A549 (cell line): ENCODE data around the gene HAUS5. TPM values are rescaled to one million over a fixed set of nuclear protein-coding genes. Genes with fewer than 3 reads are reported as not detected.

Source experiments
- ATAC-seq, 2 experiments: fragments of 200-7000 bp in 1 of 2; fragments of >200 bp in 1 of 2; cut with Nextera tagmentation in 1 of 2; cut with Tn5 transposase in 1 of 2; 3 replicates each; pipeline versions ENCODE4 v1.8.0 to v1.9.1; 2018 to 2020; ENCODE audit warnings: mild to moderate bottlenecking in 1 of 2, moderate library complexity in 1 of 2
- CTCF ChIA-PET: fragments of 300-600 bp; sonication (Branson Sonifier 250); formaldehyde crosslinking; extraction: SDS; loops from one replicate; lab custom pipeline; 2021; ENCODE audit warnings: antibody characterized with exemption, inconsistent platforms; lab: Yijun Ruan, JAX
- POLR2A ChIA-PET: fragments of 350-600 bp; formaldehyde crosslinking; extraction: SDS; loops from one replicate; lab custom pipeline; 2021; ENCODE audit warnings: antibody characterized with exemption, inconsistent platforms; lab: Yijun Ruan, JAX
- DNase-seq, 2 experiments: peaks; one replicate each; pipeline versions ENCODE4 v3.0.0 to v3.0.0-alpha.2; 2011 to 2016; ENCODE audit warnings: low read depth in 1 of 2, low spot score in 1 of 2
- FAIRE-seq: peaks from 2 replicates; lab custom pipeline; 2011; peaks lifted over from hg19 to GRCh38; lab: Jason Lieb, UNC
- H3K27ac ChIP-seq, 2 experiments: fragments of >200 bp; sonication (Bioruptor Twin); formaldehyde crosslinking; 3 replicates each; pipeline ENCODE4 v1.5.1; 2016 to 2017
- H3K4me1 ChIP-seq: fragments of >200 bp; sonication (Bioruptor Twin); formaldehyde crosslinking; 3 replicates; pipeline ENCODE4 v1.6.1; 2016
- H3K4me2 ChIP-seq: fragments of >200 bp; sonication (Bioruptor Twin); formaldehyde crosslinking; 3 replicates; pipeline ENCODE4 v1.6.1; 2016
- H3K4me3 ChIP-seq: fragments of >200 bp; sonication (Bioruptor Twin); formaldehyde crosslinking; 3 replicates; pipeline ENCODE4 v1.5.1; 2016
- H3K9me3 ChIP-seq: fragments of >200 bp; sonication (Bioruptor Twin); formaldehyde crosslinking; 3 replicates; pipeline ENCODE4 v1.6.1; 2016
- CBX8 ChIP-seq: fragments of 200-600 bp; sonication (generic); IDR thresholded peaks from 2 replicates; pipeline ENCODE4 v1.6.1; 2016
- CHD2 ChIP-seq: fragments of 150-350 bp; IDR thresholded peaks from 2 replicates; pipeline ENCODE4 v1.6.1; 2014; ENCODE audit warnings: low read length; ENCODE audit not compliant: partially characterized antibody
- CHD4 ChIP-seq: fragments of 200-600 bp; sonication (generic); IDR thresholded peaks from 2 replicates; pipeline ENCODE4 v1.6.1; 2016; ENCODE audit warnings: antibody characterized with exemption, mild to moderate bottlenecking, borderline replicate concordance
- FOSL2 ChIP-seq, 2 experiments: fragments of 450-650 bp in 1 of 2; fragments of >200 bp in 1 of 2; sonication (Bioruptor Twin) in 1 of 2; formaldehyde crosslinking; IDR thresholded peaks; 2 replicates each; pipeline versions ENCODE4 v1.5.0 to v1.6.1; 2016 to 2020; ENCODE audit warnings: mild to moderate bottlenecking in 1 of 2, moderate library complexity in 1 of 2
- JUN ChIP-seq, 2 experiments: fragments of >200 bp; sonication (Bioruptor Twin); formaldehyde crosslinking; IDR thresholded peaks; 2 replicates in 1 of 2; 3 replicates in 1 of 2; pipeline ENCODE4 v1.6.1; 2016 to 2017
- JUNB ChIP-seq: fragments of >200 bp; sonication (Bioruptor Twin); formaldehyde crosslinking; IDR thresholded peaks from 2 replicates; pipeline ENCODE4 v1.6.1; 2016
- NFE2L2 ChIP-seq: fragments of 150-350 bp; conservative IDR thresholded peaks from 2 replicates; pipeline ENCODE4 v1.6.1; 2014; ENCODE audit warnings: low read length
- NPAS2 ChIP-seq: fragments of 250-450 bp; sonication (Bioruptor Pico); IDR thresholded peaks from 2 replicates; pipeline ENCODE4 v1.8.0; 2022; ENCODE audit warnings: mild to moderate bottlenecking, moderate library complexity, borderline replicate concordance
- NR3C1 ChIP-seq: fragments of >200 bp; sonication (Bioruptor Twin); formaldehyde crosslinking; IDR thresholded peaks from 3 replicates; pipeline ENCODE4 v1.6.1; 2017
- PHF8 ChIP-seq: fragments of 200-600 bp; sonication (generic); IDR thresholded peaks from 2 replicates; pipeline ENCODE4 v1.6.1; 2016; ENCODE audit warnings: low read depth, mild to moderate bottlenecking, antibody characterized with exemption, moderate library complexity, borderline replicate concordance
- POLR2A ChIP-seq: IDR thresholded peaks from 2 replicates; pipeline ENCODE4 v1.6.1; 2012; ENCODE audit warnings: mild to moderate bottlenecking, low read length
- POLR2AphosphoS2 ChIP-seq: conservative IDR thresholded peaks from 2 replicates; pipeline ENCODE4 v1.6.1; 2012; ENCODE audit warnings: low read length, improper control_type of control experiment, inconsistent platforms
- RCOR1 ChIP-seq: fragments of 150-350 bp; IDR thresholded peaks from 2 replicates; pipeline ENCODE4 v1.6.1; 2014; ENCODE audit warnings: antibody characterized with exemption, low read length, low read depth
- SMC3 ChIP-seq: fragments of >200 bp; sonication (Bioruptor Twin); formaldehyde crosslinking; IDR thresholded peaks from 3 replicates; pipeline ENCODE4 v1.6.1; 2018; ENCODE audit warnings: inconsistent platforms
- SREBF2 ChIP-seq: fragments of 450-650 bp; IDR thresholded peaks from 2 replicates; pipeline ENCODE4 v1.6.1; 2014; ENCODE audit warnings: mild to moderate bottlenecking, moderate library complexity
- TFCP2L1 ChIP-seq: fragments of 250-450 bp; sonication (Bioruptor Pico); IDR thresholded peaks from 2 replicates; pipeline ENCODE4 v1.5.0; 2021; ENCODE audit warnings: mild to moderate bottlenecking
- TP53 ChIP-seq: fragments of 250-450 bp; sonication (Bioruptor Pico); IDR thresholded peaks from 2 replicates; pipeline ENCODE4 v1.5.0; 2021; ENCODE audit warnings: mild to moderate bottlenecking, moderate library complexity
- ZFP36 ChIP-seq: fragments of 450-650 bp; IDR thresholded peaks from 2 replicates; pipeline ENCODE4 v1.6.1; 2014; ENCODE audit warnings: borderline replicate concordance; ENCODE audit not compliant: partially characterized antibody
- ZNF302 ChIP-seq: fragments of 250-450 bp; sonication (Bioruptor Pico); IDR thresholded peaks from 2 replicates; pipeline ENCODE4 v1.9.0; 2021; ENCODE audit warnings: inconsistent platforms, mild to moderate bottlenecking, moderate library complexity
- WGBS: methylation state at CpG from one replicate; pipeline ENCODE4 v1.1.6; 2017; ENCODE audit errors: missing lambda C conversion rate; 5-methylcytosine and 5-hydroxymethylcytosine counted together
- polyA plus RNA-seq, 4 experiments: library from polyadenylated mRNA; depleted of rRNA in 3 of 4; stranded (reverse); fragments of >200 nt; fragmentation: RNase III in 1 of 4; extraction: RNeasy Plus Mini Kit Qiagen cat#74134 plus additional on column Dnase treatment in 1 of 4; gene quantifications; 2 replicates in 3 of 4; 3 replicates in 1 of 4; pipeline ENCODE4 v1.2.3, GENCODE V29; 2011 to 2017
- TF ChIP-seq, protein P1 (sequence below): IDR thresholded peaks from 2 replicates; pipeline ENCODE4 v1.6.1; 2012; ENCODE audit warnings: low read depth, borderline replicate concordance
- TF ChIP-seq, protein P2 (sequence below): fragments of 450-650 bp; IDR thresholded peaks from 2 replicates; pipeline ENCODE4 v1.6.1; 2014; ENCODE audit warnings: antibody characterized with exemption
- TF ChIP-seq, protein P3 (sequence below): fragments of >200 bp; sonication (Bioruptor Twin); formaldehyde crosslinking; IDR thresholded peaks from 3 replicates; pipeline ENCODE4 v1.5.1; 2016
- TF ChIP-seq, protein P4 (sequence below): fragments of 250-450 bp; sonication (Bioruptor Pico); IDR thresholded peaks from 2 replicates; pipeline ENCODE4 v1.5.0; 2020; ENCODE audit warnings: low read depth, mild to moderate bottlenecking, moderate library complexity
- TF ChIP-seq, protein P5 (sequence below): fragments of >200 bp; sonication (Bioruptor Twin); formaldehyde crosslinking; IDR thresholded peaks from 2 replicates; pipeline ENCODE4 v1.6.1; 2016
- TF ChIP-seq, protein P6 (sequence below): fragments of >200 bp; sonication (Bioruptor Twin); formaldehyde crosslinking; IDR thresholded peaks from 3 replicates; pipeline ENCODE4 v1.6.1; 2016

HAUS5 gene
- polyA plus RNA-seq, 2 of the 4 experiments (the other 2 are of a cell fraction), result 7.3 to 16.1 TPM

DNA sequence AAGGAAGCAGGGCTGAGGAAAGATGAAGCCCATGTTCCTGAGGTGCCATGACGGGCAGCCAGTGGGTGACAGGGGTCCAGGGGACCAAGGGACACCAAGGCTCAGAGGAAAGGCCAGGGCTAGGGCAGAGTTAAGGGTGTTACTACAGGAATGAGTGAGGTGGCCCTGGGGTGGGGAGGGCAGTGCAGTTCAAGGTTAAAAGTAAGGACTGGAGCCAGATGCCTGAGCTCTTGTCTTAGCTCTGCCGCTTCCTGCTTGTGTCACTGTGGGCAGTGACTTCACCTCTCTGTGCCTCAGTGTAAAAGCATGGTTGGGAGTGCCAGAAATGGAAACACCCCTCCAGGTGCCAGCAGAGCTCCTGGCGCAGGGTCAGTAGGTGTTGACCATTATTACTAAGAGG, 24.1 kb downstream of the HAUS5 start:
- H3K4me3 ChIP-seq, result no peak overlapping the region
- CTCF ChIA-PET, result interaction anchor here (0.6 to 3.4 kb wide), 12 partner anchors 11 to 198 kb away, joined by 3 to 26 read pairs (median 4); partner anchors contain the start of gene COX6B1
- no peaks in the 10 kb centered on the region for H3K4me1 ChIP-seq
- no peak for ATAC-seq
- FAIRE-seq, result no peak
- no peak for TF ChIP-seq NR3C1
- no peak for TF ChIP-seq PHF8
- no peak for TF ChIP-seq TFCP2L1 (CRISPR knock-in tag)
- TF ChIP-seq, protein P1, sequence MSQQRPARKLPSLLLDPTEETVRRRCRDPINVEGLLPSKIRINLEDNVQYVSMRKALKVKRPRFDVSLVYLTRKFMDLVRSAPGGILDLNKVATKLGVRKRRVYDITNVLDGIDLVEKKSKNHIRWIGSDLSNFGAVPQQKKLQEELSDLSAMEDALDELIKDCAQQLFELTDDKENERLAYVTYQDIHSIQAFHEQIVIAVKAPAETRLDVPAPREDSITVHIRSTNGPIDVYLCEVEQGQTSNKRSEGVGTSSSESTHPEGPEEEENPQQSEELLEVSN, result no peak
- no peak for TF ChIP-seq JUN (IDR thresholded peaks at IDR 0.05)
- TF ChIP-seq CBX8, result no peak
- TF ChIP-seq CHD4, result no peak
- no peak for TF ChIP-seq FOSL2 (IDR thresholded peaks at IDR 0.05)
- no peak for TF ChIP-seq FOSL2 (CRISPR knock-in tag; IDR thresholded peaks at IDR 0.05)
- no peak for TF ChIP-seq SREBF2
- no peak for TF ChIP-seq CHD2
- TF ChIP-seq POLR2A, result no peak; the same call in 1 of the 2 replicates
- 88% methylated on average over 3 of the region's 3 CpGs for WGBS
- H3K27ac ChIP-seq, result no peak overlapping the region
- POLR2A ChIA-PET, result interaction anchor here (0.9 kb wide), 1 partner anchor 11 kb away, joined by 4 read pairs; the partner anchor contains the start of gene COX6B1
- no peak for DNase-seq
- H3K9me3 ChIP-seq, result no peaks in the 10 kb centered on the region
- no peak overlapping the region for H3K4me2 ChIP-seq

DNA sequence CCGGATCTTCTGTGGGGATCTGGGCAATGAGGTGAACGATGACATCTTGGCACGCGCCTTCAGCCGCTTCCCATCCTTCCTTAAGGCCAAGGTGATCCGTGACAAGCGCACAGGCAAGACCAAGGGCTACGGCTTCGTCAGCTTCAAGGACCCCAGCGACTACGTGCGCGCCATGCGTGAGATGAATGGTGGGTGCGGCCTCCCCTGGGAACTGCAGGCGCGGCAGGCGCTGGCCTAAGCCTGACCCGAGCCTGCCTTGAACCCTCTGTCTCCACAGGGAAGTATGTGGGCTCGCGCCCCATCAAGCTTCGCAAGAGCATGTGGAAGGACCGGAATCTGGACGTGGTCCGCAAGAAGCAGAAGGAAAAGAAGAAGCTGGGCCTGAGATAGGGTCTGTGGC, 24.6 kb downstream of the HAUS5 start:
- H3K4me3 ChIP-seq, result no peak overlapping the region
- CTCF ChIA-PET, result interaction anchor here (0.6 to 3.4 kb wide), 13 partner anchors 11 to 198 kb away, joined by 3 to 26 read pairs (median 4); partner anchors contain the start of genes COX6B1 and HAUS5
- 94% methylated on average over 25 of the region's 25 CpGs for WGBS
- no peak for ATAC-seq
- H3K4me1 ChIP-seq, result no peaks in the 10 kb centered on the region
- no peaks in the 10 kb centered on the region for H3K9me3 ChIP-seq
- TF ChIP-seq, protein P2, sequence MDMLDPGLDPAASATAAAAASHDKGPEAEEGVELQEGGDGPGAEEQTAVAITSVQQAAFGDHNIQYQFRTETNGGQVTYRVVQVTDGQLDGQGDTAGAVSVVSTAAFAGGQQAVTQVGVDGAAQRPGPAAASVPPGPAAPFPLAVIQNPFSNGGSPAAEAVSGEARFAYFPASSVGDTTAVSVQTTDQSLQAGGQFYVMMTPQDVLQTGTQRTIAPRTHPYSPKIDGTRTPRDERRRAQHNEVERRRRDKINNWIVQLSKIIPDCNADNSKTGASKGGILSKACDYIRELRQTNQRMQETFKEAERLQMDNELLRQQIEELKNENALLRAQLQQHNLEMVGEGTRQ, result no peak
- TF ChIP-seq, protein P1, result no peak
- TF ChIP-seq NPAS2 (CRISPR knock-in tag) (no peak), TP53 (CRISPR knock-in tag) (no peak), ZFP36 (no peak), POLR2AphosphoS2 (no peak), RCOR1 (no peak), NFE2L2 (no peak), NR3C1 (no peak), SREBF2 (no peak), ZNF302 (CRISPR knock-in tag) (no peak), SMC3 (no peak), JUNB (no peak)
- TF ChIP-seq, protein P3, sequence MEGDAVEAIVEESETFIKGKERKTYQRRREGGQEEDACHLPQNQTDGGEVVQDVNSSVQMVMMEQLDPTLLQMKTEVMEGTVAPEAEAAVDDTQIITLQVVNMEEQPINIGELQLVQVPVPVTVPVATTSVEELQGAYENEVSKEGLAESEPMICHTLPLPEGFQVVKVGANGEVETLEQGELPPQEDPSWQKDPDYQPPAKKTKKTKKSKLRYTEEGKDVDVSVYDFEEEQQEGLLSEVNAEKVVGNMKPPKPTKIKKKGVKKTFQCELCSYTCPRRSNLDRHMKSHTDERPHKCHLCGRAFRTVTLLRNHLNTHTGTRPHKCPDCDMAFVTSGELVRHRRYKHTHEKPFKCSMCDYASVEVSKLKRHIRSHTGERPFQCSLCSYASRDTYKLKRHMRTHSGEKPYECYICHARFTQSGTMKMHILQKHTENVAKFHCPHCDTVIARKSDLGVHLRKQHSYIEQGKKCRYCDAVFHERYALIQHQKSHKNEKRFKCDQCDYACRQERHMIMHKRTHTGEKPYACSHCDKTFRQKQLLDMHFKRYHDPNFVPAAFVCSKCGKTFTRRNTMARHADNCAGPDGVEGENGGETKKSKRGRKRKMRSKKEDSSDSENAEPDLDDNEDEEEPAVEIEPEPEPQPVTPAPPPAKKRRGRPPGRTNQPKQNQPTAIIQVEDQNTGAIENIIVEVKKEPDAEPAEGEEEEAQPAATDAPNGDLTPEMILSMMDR, result no peak
- TF ChIP-seq, protein P4, sequence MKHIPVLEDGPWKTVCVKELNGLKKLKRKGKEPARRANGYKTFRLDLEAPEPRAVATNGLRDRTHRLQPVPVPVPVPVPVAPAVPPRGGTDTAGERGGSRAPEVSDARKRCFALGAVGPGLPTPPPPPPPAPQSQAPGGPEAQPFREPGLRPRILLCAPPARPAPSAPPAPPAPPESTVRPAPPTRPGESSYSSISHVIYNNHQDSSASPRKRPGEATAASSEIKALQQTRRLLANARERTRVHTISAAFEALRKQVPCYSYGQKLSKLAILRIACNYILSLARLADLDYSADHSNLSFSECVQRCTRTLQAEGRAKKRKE (CRISPR knock-in tag), result no peak
- TF ChIP-seq, protein P5, sequence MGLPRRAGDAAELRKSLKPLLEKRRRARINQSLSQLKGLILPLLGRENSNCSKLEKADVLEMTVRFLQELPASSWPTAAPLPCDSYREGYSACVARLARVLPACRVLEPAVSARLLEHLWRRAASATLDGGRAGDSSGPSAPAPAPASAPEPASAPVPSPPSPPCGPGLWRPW, result no peak
- TF ChIP-seq, protein P6, sequence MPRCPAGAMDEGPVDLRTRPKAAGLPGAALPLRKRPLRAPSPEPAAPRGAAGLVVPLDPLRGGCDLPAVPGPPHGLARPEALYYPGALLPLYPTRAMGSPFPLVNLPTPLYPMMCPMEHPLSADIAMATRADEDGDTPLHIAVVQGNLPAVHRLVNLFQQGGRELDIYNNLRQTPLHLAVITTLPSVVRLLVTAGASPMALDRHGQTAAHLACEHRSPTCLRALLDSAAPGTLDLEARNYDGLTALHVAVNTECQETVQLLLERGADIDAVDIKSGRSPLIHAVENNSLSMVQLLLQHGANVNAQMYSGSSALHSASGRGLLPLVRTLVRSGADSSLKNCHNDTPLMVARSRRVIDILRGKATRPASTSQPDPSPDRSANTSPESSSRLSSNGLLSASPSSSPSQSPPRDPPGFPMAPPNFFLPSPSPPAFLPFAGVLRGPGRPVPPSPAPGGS, result no peak
- TF ChIP-seq, all 56 proteins: peak for 0
- no peak overlapping the region for H3K4me2 ChIP-seq
- no peak for FAIRE-seq
- POLR2A ChIA-PET, result interaction anchor here (0.9 to 1.0 kb wide), 2 partner anchors 11 to 19 kb away, joined by 3 to 4 read pairs; partner anchors contain the start of gene COX6B1
- no peak overlapping the region for H3K27ac ChIP-seq
- DNase-seq, result no peak
